HEK293 (cell line): ENCODE measurements around the gene PHLPP2.

Experiments used
- CTCF ChIA-PET: fragments of 350-600 bp; formaldehyde crosslinking; extraction: SDS; loops from one replicate; lab custom pipeline; 2021; ENCODE audit warnings: antibody characterized with exemption; lab: Yijun Ruan, JAX
- POLR2A ChIA-PET: fragments of 300-600 bp; formaldehyde crosslinking; extraction: SDS; loops from one replicate; lab custom pipeline; 2020; ENCODE audit warnings: antibody characterized with exemption, inconsistent platforms; lab: Yijun Ruan, JAX
- H3K27ac ChIP-seq: fragments of 200-500 bp; sonication (Bioruptor generic); 2 replicates; pipeline ENCODE4 v1.5.1; 2014; ENCODE audit warnings: low read depth, low read length, control low read depth, inconsistent platforms; ENCODE audit errors: extremely low read depth
- H3K36me3 ChIP-seq, 2 experiments: fragments of 200-500 bp in 1 of 2; sonication (Bioruptor generic) in 1 of 2; 1 replicate in 1 of 2; 2 replicates in 1 of 2; pipeline ENCODE4 v1.5.1; 2014 to 2017; ENCODE audit warnings: inconsistent platforms in 2 of 2, low read length in 2 of 2; ENCODE audit not compliant: control insufficient read depth in 2 of 2, insufficient read depth in 1 of 2
- H3K4me1 ChIP-seq: fragments of 200-500 bp; sonication (Bioruptor generic); 2 replicates; pipeline ENCODE4 v1.5.1; 2014; ENCODE audit warnings: mild to moderate bottlenecking, low read length, inconsistent platforms; ENCODE audit not compliant: control insufficient read depth, insufficient read depth
- H3K4me3 ChIP-seq: 2 replicates; pipeline ENCODE4 v1.5.1; 2011; ENCODE audit warnings: low read depth, mild to moderate bottlenecking, control low read depth, low read length, moderate library complexity
- H3K9me3 ChIP-seq: fragments of 200-500 bp; sonication (Bioruptor generic); 2 replicates; pipeline ENCODE4 v1.5.1; 2014; ENCODE audit warnings: low read depth, low read length, inconsistent platforms; ENCODE audit not compliant: control insufficient read depth, insufficient read depth
- ATF2 ChIP-seq: fragments of 450-650 bp; formaldehyde crosslinking; IDR thresholded peaks from 2 replicates; pipeline ENCODE4 v1.5.1; 2016; ENCODE audit warnings: missing biosample characterization, missing genetic modification characterization, low read depth
- BCL11B ChIP-seq: fragments of 450-650 bp; formaldehyde crosslinking; IDR thresholded peaks from 2 replicates; pipeline ENCODE4 v1.5.1; 2016; ENCODE audit warnings: low read depth, missing biosample characterization, missing genetic modification characterization
- EGR2 ChIP-seq: fragments of 450-650 bp; formaldehyde crosslinking; IDR thresholded peaks from 2 replicates; pipeline ENCODE4 v1.5.1; 2016; ENCODE audit warnings: low read depth, missing biosample characterization, missing genetic modification characterization
- KLF1 ChIP-seq: fragments of 450-650 bp; formaldehyde crosslinking; IDR thresholded peaks from 2 replicates; pipeline ENCODE4 v1.5.1; 2016; ENCODE audit warnings: missing biosample characterization, missing genetic modification characterization
- PRDM6 ChIP-seq: fragments of 450-650 bp; formaldehyde crosslinking; IDR thresholded peaks from 2 replicates; pipeline ENCODE4 v1.5.1; 2017; ENCODE audit warnings: missing biosample characterization, missing genetic modification characterization
- ZBTB17 ChIP-seq: fragments of 450-650 bp; formaldehyde crosslinking; IDR thresholded peaks from 2 replicates; pipeline ENCODE4 v1.5.1; 2016; ENCODE audit warnings: missing biosample characterization, missing genetic modification characterization
- ZFHX2 ChIP-seq: fragments of 450-650 bp; formaldehyde crosslinking; conservative IDR thresholded peaks from 2 replicates; pipeline ENCODE4 v1.5.1; 2016; ENCODE audit warnings: missing biosample characterization, missing genetic modification characterization
- ZNF155 ChIP-seq: fragments of 450-650 bp; formaldehyde crosslinking; IDR thresholded peaks from 2 replicates; pipeline ENCODE4 v1.5.1; 2016; ENCODE audit warnings: missing biosample characterization, missing genetic modification characterization
- ZNF16 ChIP-seq: fragments of 450-650 bp; formaldehyde crosslinking; IDR thresholded peaks from 2 replicates; pipeline ENCODE4 v1.5.1; 2016; ENCODE audit warnings: low read depth, missing biosample characterization, missing genetic modification characterization
- ZNF274 ChIP-seq, 2 experiments: fragments of 200-500 bp in 1 of 2; fragments of 450-650 bp in 1 of 2; sonication (Bioruptor generic) in 1 of 2; formaldehyde crosslinking in 1 of 2; IDR thresholded peaks; 2 replicates each; pipeline versions ENCODE4 v1.5.1 to v1.6.1; 2014 to 2016; ENCODE audit warnings: borderline replicate concordance in 1 of 2, inconsistent platforms in 1 of 2, low read length in 1 of 2, missing biosample characterization in 1 of 2, missing genetic modification characterization in 1 of 2
- ZNF280C ChIP-seq: fragments of 450-650 bp; formaldehyde crosslinking; IDR thresholded peaks from 2 replicates; pipeline ENCODE4 v1.5.1; 2016; ENCODE audit warnings: missing biosample characterization, missing genetic modification characterization
- ZNF302 ChIP-seq: fragments of 450-650 bp; formaldehyde crosslinking; IDR thresholded peaks from 2 replicates; pipeline ENCODE4 v1.5.1; 2016; ENCODE audit warnings: missing biosample characterization, missing genetic modification characterization, low read depth
- ZNF311 ChIP-seq: fragments of 450-650 bp; formaldehyde crosslinking; IDR thresholded peaks from 2 replicates; pipeline ENCODE4 v1.5.1; 2017; ENCODE audit warnings: missing biosample characterization, missing genetic modification characterization, borderline replicate concordance
- ZNF37A ChIP-seq: fragments of 450-650 bp; IDR thresholded peaks from 2 replicates; pipeline ENCODE4 v1.5.1; 2018; ENCODE audit warnings: missing biosample characterization, missing genetic modification characterization
- ZNF521 ChIP-seq: fragments of 450-650 bp; formaldehyde crosslinking; IDR thresholded peaks from 2 replicates; pipeline ENCODE4 v1.5.1; 2017; ENCODE audit warnings: missing biosample characterization, mild to moderate bottlenecking, missing genetic modification characterization
- ZNF561 ChIP-seq: fragments of 450-650 bp; IDR thresholded peaks from 2 replicates; pipeline ENCODE4 v1.5.1; 2018; ENCODE audit warnings: missing biosample characterization, missing genetic modification characterization, borderline replicate concordance
- ZNF830 ChIP-seq: fragments of 450-650 bp; IDR thresholded peaks from 2 replicates; pipeline ENCODE4 v1.5.0; 2018; ENCODE audit warnings: missing biosample characterization, missing genetic modification characterization, low read depth, mild to moderate bottlenecking, moderate library complexity
- ZNF837 ChIP-seq: fragments of 450-650 bp; formaldehyde crosslinking; IDR thresholded peaks from 2 replicates; pipeline ENCODE4 v1.5.1; 2016; ENCODE audit warnings: missing biosample characterization, missing genetic modification characterization
- ZXDB ChIP-seq: fragments of 450-650 bp; formaldehyde crosslinking; IDR thresholded peaks from 2 replicates; pipeline ENCODE4 v1.5.1; 2016; ENCODE audit warnings: missing biosample characterization, missing genetic modification characterization
- TF ChIP-seq, protein P1 (sequence below): fragments of 450-650 bp; formaldehyde crosslinking; IDR thresholded peaks from 2 replicates; pipeline ENCODE4 v1.5.1; 2016; ENCODE audit warnings: missing biosample characterization, missing genetic modification characterization
- TF ChIP-seq, protein P2 (sequence below): fragments of 450-650 bp; formaldehyde crosslinking; IDR thresholded peaks from 2 replicates; pipeline ENCODE4 v1.5.1; 2017; ENCODE audit warnings: missing biosample characterization, missing genetic modification characterization

PHLPP2 gene

DNA sequence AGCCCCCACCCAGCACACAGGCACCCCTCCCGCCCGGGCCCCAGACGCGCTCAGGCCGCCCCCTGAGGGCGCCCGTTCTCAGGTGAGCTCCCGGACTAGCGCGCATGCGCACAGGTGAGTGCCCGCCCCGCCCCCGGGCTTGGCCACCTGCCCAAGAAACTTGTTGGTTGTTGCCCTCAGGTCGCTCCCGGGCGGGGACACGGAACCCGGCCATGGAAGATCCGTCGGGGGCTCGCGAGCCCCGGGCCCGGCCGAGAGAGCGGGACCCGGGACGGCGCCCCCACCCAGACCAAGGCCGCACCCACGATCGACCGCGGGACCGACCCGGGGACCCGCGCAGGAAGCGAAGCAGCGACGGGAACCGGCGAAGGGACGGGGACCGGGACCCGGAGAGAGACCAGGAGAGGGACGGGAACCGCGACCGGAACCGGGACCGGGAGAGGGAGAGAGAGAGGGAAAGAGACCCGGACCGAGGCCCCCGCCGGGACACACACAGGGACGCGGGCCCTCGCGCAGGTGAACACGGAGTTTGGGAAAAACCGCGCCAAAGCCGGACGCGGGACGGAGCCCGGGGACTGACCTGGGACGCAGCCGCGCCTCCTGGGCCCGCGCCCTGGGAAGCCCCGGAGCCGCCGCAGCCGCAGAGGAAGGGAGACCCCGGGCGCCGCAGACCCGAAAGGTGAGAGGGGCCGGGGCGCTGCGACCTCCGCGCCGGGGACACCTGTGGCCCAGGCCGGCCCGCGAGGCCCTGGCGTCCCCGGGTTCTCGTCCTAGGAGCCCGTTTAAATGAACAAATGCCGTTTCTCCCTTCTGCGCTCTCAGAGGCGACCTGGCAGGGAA, 98.3 kb downstream of the PHLPP2 start, which contains the start of gene MARVELD3 (continued):
- TF ChIP-seq ZNF155 (tag by site-specific recombination) (no peak), ZNF311 (no peak), ZXDB (tag by site-specific recombination) (peak; percentile 98), ATF2 (tag by site-specific recombination) (no peak), ZNF302 (no peak), BCL11B (tag by site-specific recombination) (no peak), ZBTB17 (no peak)
- TF ChIP-seq, protein P1, sequence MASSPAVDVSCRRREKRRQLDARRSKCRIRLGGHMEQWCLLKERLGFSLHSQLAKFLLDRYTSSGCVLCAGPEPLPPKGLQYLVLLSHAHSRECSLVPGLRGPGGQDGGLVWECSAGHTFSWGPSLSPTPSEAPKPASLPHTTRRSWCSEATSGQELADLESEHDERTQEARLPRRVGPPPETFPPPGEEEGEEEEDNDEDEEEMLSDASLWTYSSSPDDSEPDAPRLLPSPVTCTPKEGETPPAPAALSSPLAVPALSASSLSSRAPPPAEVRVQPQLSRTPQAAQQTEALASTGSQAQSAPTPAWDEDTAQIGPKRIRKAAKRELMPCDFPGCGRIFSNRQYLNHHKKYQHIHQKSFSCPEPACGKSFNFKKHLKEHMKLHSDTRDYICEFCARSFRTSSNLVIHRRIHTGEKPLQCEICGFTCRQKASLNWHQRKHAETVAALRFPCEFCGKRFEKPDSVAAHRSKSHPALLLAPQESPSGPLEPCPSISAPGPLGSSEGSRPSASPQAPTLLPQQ (tag by site-specific recombination), result peak; percentile 47; the same call in 1 of the 2 replicates

- Histone ChIP-seq H3K9me3 (no peaks in the 10 kb centered on the region), H3K27ac (no peak overlapping the region), H3K36me3 (peaks cover 0 to 7% of the 10 kb centered on the region in 2 experiments; a peak in 2 of 3 replicates), H3K4me3 (no peak overlapping the region), H3K4me1 (peaks cover 2% of the 10 kb centered on the region; the same call in 1 of the 2 replicates)
- CTCF ChIA-PET, result interaction anchor here (1.1 to 5.5 kb wide), 2 partner anchors 14 to 169 kb away, joined by 4 to 26 read pairs; no protein-coding TSS in a partner anchor
- no peak for TF ChIP-seq ZNF16 (tag by site-specific recombination)
- no peak for TF ChIP-seq ZNF521 (tag by site-specific recombination)
- no peak for TF ChIP-seq PRDM6
- no peak for TF ChIP-seq ZNF837 (tag by site-specific recombination)
- no peak for TF ChIP-seq ZNF37A
- peak; percentile 77 for TF ChIP-seq KLF1 (tag by site-specific recombination)
- no peak for TF ChIP-seq ZNF274 (IDR thresholded peaks at IDR 0.05; ENCODE audit: low read length)
- TF ChIP-seq ZNF274 (tag by site-specific recombination; IDR thresholded peaks at IDR 0.05; ENCODE audit: borderline replicate concordance), result no peak
- TF ChIP-seq EGR2 (tag by site-specific recombination), result peak; percentile 99
- TF ChIP-seq ZFHX2 (tag by site-specific recombination), result peak; percentile 99
- POLR2A ChIA-PET, result no interaction called here
Measured at GRCh38 chr16:71625113-71625850, 99.2 kb downstream of the PHLPP2 start.

DNA sequence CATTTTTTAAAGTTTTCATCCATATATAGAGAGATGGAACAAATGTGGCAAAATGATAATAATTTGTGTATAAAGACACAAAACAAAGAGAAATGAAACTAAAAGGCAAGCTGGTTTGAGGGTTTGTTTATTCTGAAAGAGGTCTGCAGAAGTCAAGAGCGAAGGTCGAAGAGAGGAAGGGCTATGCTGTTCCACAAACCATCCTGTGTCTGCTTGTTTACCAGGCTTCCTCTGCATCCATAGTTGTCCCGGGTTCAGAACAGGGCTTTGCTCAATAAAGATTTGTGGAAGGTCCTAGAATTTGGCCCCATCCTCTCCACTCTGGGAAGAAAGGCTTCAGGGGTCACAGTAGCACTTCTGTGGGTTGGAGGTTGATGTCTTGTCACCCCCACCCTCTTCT, 100.9 kb downstream of the PHLPP2 start:
- H3K36me3 ChIP-seq, result no peaks in the 10 kb centered on the region
- H3K4me1 ChIP-seq, result peaks cover 1% of the 10 kb centered on the region; the same call in 1 of the 2 replicates
- ChIA-PET CTCF (interaction anchor here (5.5 kb wide), 1 partner anchor 12 kb away, joined by 26 read pairs; no protein-coding TSS in a partner anchor), POLR2A (no interaction called here)
- no peak overlapping the region for H3K27ac ChIP-seq
- TF ChIP-seq ZNF280C (tag by site-specific recombination) (no peak), ZNF37A (no peak), ZNF561 (tag by site-specific recombination) (no peak), ZNF830 (tag by site-specific recombination) (no peak)
- TF ChIP-seq, protein P2, sequence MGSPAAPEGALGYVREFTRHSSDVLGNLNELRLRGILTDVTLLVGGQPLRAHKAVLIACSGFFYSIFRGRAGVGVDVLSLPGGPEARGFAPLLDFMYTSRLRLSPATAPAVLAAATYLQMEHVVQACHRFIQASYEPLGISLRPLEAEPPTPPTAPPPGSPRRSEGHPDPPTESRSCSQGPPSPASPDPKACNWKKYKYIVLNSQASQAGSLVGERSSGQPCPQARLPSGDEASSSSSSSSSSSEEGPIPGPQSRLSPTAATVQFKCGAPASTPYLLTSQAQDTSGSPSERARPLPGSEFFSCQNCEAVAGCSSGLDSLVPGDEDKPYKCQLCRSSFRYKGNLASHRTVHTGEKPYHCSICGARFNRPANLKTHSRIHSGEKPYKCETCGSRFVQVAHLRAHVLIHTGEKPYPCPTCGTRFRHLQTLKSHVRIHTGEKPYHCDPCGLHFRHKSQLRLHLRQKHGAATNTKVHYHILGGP (tag by site-specific recombination), result no peak
- H3K9me3 ChIP-seq, result no peaks in the 10 kb centered on the region
- no peak overlapping the region for H3K4me3 ChIP-seq
